Amniotic epithelial cell (primary cell): ENCODE results near the gene MAGEA2.
"Not testable (repeated sequence)": the region's sequence is repeated elsewhere in the genome, so short reads cannot be mapped to it uniquely, and the experiment has no call there.

Experiments used
- DNase-seq: peaks from one replicate; pipeline ENCODE4 v3.0.0-alpha.2; 2010; ENCODE audit warnings: low read depth

Gene MAGEA2

DNA sequence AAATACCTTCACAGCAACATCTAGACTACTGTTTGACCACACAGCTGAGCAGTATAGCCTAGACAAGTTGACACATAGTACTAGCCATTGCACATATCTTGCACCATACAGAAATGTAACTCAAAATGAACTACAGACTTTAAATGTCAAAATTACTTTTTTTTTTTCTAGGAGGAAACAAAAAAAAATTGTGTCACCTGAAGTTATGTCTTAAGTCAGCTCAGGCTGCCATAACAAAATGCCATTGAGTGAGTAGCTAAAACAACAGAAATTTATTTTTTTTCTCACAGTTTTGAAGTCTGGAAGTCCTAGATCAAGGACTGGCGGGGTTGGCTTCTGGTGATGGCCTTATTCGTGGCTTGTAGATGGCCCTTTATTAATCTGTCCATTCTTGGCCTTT lies 44.5 kb downstream of the MAGEA2 start, which contains the start of gene CSAG2:
CSAG2 (minus strand) TSS at position 101 of the 400 bp plus-strand sequence. CDS start 161 bp downstream, outside the sequence.
- DNase-seq: not testable (repeated sequence)

GRCh38 chrX:152706500-152706899 lies 47.1 kb downstream of the MAGEA2 start:
- DNase-seq: not testable (repeated sequence)

- not testable (repeated sequence) for DNase-seq
Measured at GRCh38 chrX:152700390-152700789, 53.3 kb downstream of the MAGEA2 start.
